HG02981 (cell line): ENCODE data around the gene FBXO42.

Source experiments
- ATAC-seq: cut with Tn5 transposase; IDR thresholded peaks from one replicate; pipeline ENCODE4 v1.9.1; 2021; ENCODE audit warnings: mild to moderate bottlenecking, moderate library complexity; ENCODE audit not compliant: unreplicated experiment

Gene FBXO42

GRCh38 chr1:16244650-16245285 is 107.5 kb downstream of the FBXO42 start:
- ATAC-seq, result no peak

GRCh38 chr1:16243936-16244649 is 108.2 kb downstream of the FBXO42 start:
- no peak for ATAC-seq

GRCh38 chr1:16243215-16243610 is 109.1 kb downstream of the FBXO42 start:
- no peak for ATAC-seq

- no peak for ATAC-seq
These were observed 109.6 kb downstream of the FBXO42 start for GRCh38 chr1:16242556-16243214.

GRCh38 chr1:16241221-16241708 is 111.0 kb downstream of the FBXO42 start:
- ATAC-seq, result no peak

GRCh38 chr1:16239972-16240491 is 112.2 kb downstream of the FBXO42 start:
- no peak for ATAC-seq

GRCh38 chr1:16237343-16237830 is 114.9 kb downstream of the FBXO42 start:
- no peak for ATAC-seq

GRCh38 chr1:16236511-16237342 is 115.6 kb downstream of the FBXO42 start, which contains the start of gene CPLANE2:
Gene CPLANE2 (minus strand): TSS chr1:16237183. CDS start chr1:16236742, 441 bp downstream.
- ATAC-seq, result peak; percentile 80

GRCh38 chr1:16235944-16236510 is 116.3 kb downstream of the FBXO42 start:
- peak; percentile 48 for ATAC-seq

GRCh38 chr1:16235347-16235746 is 116.9 kb downstream of the FBXO42 start:
- ATAC-seq, result no peak

- no peak for ATAC-seq
These were observed 118.8 kb downstream of the FBXO42 start for GRCh38 chr1:16233431-16233830.

- no peak for ATAC-seq
These were observed 120.0 kb downstream of the FBXO42 start for GRCh38 chr1:16232316-16232710.

- ATAC-seq, result no peak
These were observed 120.7 kb downstream of the FBXO42 start for GRCh38 chr1:16231331-16232315.

GRCh38 chr1:16230744-16231143 is 121.5 kb downstream of the FBXO42 start:
- no peak for ATAC-seq

GRCh38 chr1:16229976-16230740 is 122.1 kb downstream of the FBXO42 start:
- ATAC-seq, result no peak

GRCh38 chr1:16226490-16227179 is 125.6 kb downstream of the FBXO42 start:
- ATAC-seq, result no peak

GRCh38 chr1:16226129-16226489 is 126.2 kb downstream of the FBXO42 start:
- ATAC-seq, result no peak

GRCh38 chr1:16224472-16224871 is 127.8 kb downstream of the FBXO42 start:
- ATAC-seq, result no peak
